GM12878 (cell line): ENCODE measurements around the gene BAX. TPM values are rescaled to one million over a fixed set of nuclear protein-coding genes. Genes with fewer than 3 reads are reported as not detected.

Experiments
- BACH1 ChIP-seq: fragments of 450-650 bp; IDR thresholded peaks from 2 replicates; pipeline ENCODE4 v1.6.1; 2017; ENCODE audit warnings: mild to moderate bottlenecking, borderline replicate concordance
- CBFB ChIP-seq: IDR thresholded peaks from 2 replicates; pipeline ENCODE4 v1.6.1; 2016; ENCODE audit warnings: antibody characterized with exemption, low read depth
- FOXM1 ChIP-seq: IDR thresholded peaks from 2 replicates; pipeline ENCODE4 v1.6.1; 2012; ENCODE audit warnings: low read depth, mild to moderate bottlenecking, inconsistent platforms, low read length, moderate library complexity
- KDM1A ChIP-seq: fragments of 200-600 bp; sonication (generic); IDR thresholded peaks from 2 replicates; pipeline ENCODE4 v1.6.1; 2016; ENCODE audit warnings: borderline replicate concordance
- YBX1 ChIP-seq: fragments of 450-650 bp; IDR thresholded peaks from 2 replicates; pipeline ENCODE4 v1.6.1; 2016; ENCODE audit warnings: antibody characterized with exemption
- polyA plus RNA-seq, 11 experiments: library from polyadenylated mRNA; depleted of rRNA in 4 of 11; unstranded in 6 of 11; stranded (reverse) in 5 of 11; fragments of >200 nt; fragmentation: Nextera tagmentation in 4 of 11; fragmentation: Illumina TruSeq in 1 of 11; extraction: Ambion mirVana in 4 of 11; extraction: Trizol in 1 of 11; gene quantifications; 1 replicate in 1 of 11; 2 replicates in 10 of 11; pipeline versions ENCODE4 v1.2.1 to v1.2.3, GENCODE V29; 2011 to 2016; ENCODE audit warnings: inconsistent platforms in 2 of 11, missing spikeins in 2 of 11, low read depth in 1 of 11
- total RNA-seq, 4 experiments: library from RNA; depleted of rRNA in 3 of 4; stranded (reverse); fragments of >200 nt in 3 of 4; fragmentation: Illumina TruSeq in 1 of 4; extraction: Trizol in 1 of 4; gene quantifications; 2 replicates each; pipeline versions ENCODE4 v1.2.1 to v1.2.3, GENCODE V29; 2013 to 2021
- TF ChIP-seq, protein P1 (sequence below), 3 experiments: IDR thresholded peaks in 2 of 3; conservative IDR thresholded peaks in 1 of 3; 2 replicates each; pipeline ENCODE4 v1.5.1; 2011; ENCODE audit warnings: low read depth in 3 of 3, low read length in 3 of 3, mild to moderate bottlenecking in 3 of 3, control low read depth in 2 of 3, moderate library complexity in 2 of 3, inconsistent platforms in 1 of 3, mixed read lengths in 1 of 3; ENCODE audit not compliant: control insufficient read depth in 2 of 3, insufficient read depth in 1 of 3; ENCODE audit errors: extremely low read depth in 1 of 3
- TF ChIP-seq, protein P2 (sequence below): fragments of 450-650 bp; IDR thresholded peaks from 2 replicates; pipeline ENCODE4 v1.6.1; 2017; ENCODE audit warnings: antibody characterized with exemption, mild to moderate bottlenecking, moderate library complexity

BAX gene
- total and polyA plus RNA-seq, 10 of the 15 experiments (the other 5 are each of a cell fraction or from before 2014, with no cell fraction given) = 7.2 to 221 (median 137) TPM

DNA sequence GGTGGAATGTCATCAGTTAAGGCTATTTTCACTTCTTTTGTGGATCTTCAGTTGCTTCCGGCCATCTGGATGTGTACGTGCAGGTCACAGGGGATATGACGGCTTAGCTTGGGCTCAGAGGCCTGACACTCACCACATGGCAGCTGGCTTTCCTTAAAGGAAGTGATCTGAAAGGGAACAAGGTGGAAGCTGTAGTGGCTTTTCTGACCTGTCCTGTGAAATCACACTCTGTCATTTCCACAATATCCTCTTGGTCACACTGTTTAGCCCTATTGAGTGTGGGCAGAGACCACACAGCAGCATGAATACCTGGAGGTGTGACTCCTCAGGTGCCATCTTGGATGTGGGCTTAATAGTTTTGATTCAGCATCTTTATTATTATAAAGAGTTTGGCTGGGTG, 4.5 kb upstream of the BAX start (continued):
- TF ChIP-seq, protein P1, sequence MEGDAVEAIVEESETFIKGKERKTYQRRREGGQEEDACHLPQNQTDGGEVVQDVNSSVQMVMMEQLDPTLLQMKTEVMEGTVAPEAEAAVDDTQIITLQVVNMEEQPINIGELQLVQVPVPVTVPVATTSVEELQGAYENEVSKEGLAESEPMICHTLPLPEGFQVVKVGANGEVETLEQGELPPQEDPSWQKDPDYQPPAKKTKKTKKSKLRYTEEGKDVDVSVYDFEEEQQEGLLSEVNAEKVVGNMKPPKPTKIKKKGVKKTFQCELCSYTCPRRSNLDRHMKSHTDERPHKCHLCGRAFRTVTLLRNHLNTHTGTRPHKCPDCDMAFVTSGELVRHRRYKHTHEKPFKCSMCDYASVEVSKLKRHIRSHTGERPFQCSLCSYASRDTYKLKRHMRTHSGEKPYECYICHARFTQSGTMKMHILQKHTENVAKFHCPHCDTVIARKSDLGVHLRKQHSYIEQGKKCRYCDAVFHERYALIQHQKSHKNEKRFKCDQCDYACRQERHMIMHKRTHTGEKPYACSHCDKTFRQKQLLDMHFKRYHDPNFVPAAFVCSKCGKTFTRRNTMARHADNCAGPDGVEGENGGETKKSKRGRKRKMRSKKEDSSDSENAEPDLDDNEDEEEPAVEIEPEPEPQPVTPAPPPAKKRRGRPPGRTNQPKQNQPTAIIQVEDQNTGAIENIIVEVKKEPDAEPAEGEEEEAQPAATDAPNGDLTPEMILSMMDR (IDR thresholded peaks at IDR 0.05 in 2 of 3, conservative IDR thresholded peaks at IDR 0.05 in 1 of 3; ENCODE audit: control insufficient read depth in 2 of 3, extremely low read depth in 1 of 3, insufficient read depth in 1 of 3, low read depth in 3 of 3, low read length in 3 of 3) = no peak
- no peak for TF ChIP-seq YBX1
- TF ChIP-seq BACH1 = no peak
- TF ChIP-seq CBFB = no peak
- no peak for TF ChIP-seq FOXM1
- TF ChIP-seq, protein P2, sequence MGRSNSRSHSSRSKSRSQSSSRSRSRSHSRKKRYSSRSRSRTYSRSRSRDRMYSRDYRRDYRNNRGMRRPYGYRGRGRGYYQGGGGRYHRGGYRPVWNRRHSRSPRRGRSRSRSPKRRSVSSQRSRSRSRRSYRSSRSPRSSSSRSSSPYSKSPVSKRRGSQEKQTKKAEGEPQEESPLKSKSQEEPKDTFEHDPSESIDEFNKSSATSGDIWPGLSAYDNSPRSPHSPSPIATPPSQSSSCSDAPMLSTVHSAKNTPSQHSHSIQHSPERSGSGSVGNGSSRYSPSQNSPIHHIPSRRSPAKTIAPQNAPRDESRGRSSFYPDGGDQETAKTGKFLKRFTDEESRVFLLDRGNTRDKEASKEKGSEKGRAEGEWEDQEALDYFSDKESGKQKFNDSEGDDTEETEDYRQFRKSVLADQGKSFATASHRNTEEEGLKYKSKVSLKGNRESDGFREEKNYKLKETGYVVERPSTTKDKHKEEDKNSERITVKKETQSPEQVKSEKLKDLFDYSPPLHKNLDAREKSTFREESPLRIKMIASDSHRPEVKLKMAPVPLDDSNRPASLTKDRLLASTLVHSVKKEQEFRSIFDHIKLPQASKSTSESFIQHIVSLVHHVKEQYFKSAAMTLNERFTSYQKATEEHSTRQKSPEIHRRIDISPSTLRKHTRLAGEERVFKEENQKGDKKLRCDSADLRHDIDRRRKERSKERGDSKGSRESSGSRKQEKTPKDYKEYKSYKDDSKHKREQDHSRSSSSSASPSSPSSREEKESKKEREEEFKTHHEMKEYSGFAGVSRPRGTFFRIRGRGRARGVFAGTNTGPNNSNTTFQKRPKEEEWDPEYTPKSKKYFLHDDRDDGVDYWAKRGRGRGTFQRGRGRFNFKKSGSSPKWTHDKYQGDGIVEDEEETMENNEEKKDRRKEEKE = no peak
- no peak for TF ChIP-seq KDM1A
- TF ChIP-seq, all 136 proteins: peak for 0
